Dermis microvascular lymphatic vessel endothelial cell (primary cell): Measurements from ENCODE around the gene JUP. TPM values are rescaled to one million over a fixed set of nuclear protein-coding genes. Genes with fewer than 3 reads are reported as not detected.

Experiments
- DNase-seq, 2 donors: peaks; one replicate each; pipeline versions ENCODE4 v3.0.0 to v3.0.0-alpha.2; 2010; ENCODE audit warnings: low read depth in 2 of 2
- total RNA-seq: library from RNA; depleted of rRNA; stranded (reverse); fragments of >200 nt; gene quantifications from 2 replicates; pipeline ENCODE4 v1.2.1, GENCODE V29; 2014

Gene JUP
- total RNA-seq, 1 donor from 2014 or later, result 207 TPM

DNA sequence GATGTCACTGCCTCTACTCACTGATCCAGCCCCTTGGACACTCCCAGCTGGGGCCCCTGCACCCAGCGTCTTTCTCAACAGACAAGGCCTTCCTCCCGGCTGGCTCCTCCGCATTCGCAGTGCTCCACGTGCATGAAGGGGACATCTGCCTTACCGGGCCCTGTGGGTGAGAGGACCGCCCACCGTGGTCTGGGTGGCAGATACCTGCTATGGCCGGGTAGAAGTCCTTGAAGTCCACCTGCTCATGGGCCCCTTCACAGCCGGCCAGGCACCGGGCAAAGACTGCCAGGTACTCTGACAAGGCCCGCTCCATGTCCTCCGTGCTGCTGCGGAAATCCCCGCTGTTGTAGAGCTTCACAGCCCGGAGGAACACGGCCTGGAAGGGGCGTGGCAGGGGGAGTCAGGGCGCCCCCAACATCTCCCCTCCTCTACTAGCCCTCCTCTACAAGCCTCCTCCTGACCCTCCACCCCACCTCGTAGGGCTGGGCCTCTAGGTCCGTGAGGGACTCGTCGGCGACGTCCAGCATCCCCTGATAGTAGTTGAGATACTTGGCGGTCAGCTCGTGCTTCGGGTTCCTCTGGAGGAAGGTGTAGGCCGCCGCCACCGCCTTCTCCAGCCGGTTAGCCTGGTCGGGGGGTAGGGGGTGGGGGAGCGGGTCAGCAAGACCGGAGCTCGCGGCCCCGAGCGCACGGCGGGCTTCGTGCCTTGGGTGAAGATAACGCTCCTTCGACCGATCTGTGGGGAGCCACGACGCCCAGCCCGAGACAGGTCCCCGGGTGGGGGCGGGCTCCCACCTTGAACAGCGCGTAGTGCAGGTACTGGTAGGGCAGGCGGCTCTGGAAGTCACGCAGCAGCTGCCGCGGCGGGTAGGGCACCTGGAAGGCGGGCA lies 24.4 kb upstream of the JUP start:
- DNase-seq, result no peak

DNA sequence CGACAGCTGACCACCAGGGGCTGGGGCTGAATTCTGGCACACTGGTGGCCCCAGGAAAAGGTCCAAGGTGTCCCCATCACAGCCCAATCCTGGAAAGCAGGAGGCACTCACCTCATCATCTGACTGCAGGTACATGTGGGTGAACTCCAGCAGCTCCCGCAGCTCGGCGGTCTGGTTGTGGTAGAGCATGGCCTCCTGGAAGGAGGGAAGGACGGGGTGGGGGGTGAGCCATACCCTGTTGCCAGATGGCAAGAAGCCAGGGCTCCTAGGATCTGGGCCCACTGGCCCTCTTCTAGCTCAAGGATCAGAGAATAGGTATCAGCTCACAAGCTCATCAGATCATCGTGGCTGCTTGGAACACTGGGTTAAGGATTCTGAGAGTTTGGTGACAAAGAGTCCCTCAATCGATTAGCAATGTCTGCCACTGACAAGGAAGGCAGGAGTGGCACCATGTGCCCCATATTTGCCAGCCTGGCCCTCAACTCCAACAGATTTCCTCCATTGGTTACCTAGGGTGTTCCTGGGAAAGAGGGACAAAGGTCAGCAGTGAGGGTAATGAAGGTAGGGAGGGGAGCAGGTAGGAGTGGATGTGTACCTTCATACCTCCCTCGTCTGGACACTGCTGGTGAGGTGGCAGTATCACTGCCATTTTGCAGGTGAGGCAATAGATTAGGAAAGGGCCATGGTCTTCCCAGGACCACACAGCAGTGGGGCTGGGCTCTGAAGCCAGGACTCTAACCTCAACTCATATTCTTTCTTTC lies 20.4 kb upstream of the JUP start:
- DNase-seq, result no peak

DNA sequence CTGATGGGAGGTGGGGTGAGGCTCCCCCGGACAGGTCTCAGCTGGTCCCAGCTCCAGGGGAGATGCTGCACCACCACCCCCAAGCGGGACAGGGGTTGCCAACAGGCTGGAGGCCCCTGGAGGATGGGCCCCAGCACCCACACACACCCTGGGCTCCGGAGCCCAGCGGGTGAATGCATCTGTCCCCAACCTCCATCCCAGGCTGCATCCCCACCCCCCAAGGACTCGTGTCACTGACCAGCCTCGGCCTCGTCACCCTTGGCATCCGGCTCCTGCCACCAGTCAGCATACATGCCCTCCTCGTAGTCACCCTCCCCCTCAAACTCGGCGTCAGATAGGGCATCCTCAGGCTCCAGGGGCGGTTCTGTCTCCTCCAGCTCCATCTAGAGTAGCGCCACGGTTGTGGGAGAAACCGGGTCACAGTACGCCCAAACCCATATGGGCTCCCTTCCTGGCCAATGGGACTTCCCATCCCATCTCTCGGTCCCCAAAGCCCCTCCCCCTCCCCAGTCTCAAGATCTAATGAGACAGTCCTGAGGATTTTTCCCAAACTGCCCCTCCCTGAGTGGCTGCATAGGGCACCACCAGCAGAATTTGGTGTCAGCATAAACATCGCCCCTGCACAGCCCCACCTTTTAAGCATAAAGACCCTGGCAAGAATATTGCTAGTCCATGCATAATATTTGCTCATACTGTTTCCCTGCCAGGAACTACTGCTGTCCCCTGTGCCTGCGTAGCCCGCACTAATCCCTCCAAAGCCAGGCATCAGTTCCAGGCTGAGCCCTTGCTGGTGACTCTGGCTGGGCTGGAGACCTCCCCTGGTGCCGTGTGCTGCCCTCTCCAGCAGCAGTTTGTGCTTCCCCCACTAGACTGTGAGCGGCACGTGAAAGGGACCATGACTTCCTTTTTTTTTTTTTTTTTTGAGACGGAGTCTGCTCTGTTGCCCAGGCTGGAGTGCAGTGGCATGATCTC lies 16.8 kb upstream of the JUP start:
- no peak for DNase-seq

DNA sequence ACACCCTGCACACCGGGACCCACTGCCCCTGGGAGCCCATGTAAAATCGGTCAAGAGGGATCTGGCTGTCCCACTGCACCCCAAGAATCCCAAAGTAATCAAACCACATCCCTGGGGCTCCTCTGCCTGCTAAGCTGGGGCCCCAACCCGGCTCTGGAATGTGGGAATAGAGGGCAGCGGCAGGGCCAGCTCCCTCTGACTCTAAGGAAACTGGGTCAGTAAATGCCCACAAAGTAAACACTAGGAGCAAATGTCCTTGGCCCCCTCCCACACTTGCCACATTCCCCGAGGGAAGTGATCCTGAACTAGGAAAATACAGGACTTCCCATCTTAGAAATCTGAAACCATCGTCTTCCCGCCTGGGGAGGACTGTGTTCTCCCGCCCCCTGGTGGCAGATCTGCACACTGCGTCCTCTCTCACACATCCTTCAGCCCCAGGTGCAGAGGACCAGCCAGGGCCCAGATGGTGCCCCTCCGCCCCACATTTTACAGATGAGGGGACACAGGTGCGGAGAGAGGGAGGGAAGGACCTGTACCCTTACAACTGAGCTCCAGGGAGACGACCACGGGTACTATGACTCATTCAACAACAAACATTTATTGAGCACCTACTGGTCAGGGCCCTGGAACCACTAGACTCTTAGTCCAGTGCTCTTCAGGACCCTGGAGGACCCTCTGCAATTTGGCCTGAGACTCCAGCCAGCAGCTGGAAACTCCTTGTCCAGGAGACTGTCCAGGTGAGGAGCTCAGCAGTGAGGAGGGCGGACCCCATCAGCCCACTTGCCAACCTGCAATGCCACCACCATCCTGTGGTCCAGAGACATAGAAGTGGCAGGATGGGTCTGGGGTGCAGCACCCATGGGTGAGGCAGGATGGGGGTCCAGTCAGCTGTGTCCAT lies 15.1 kb upstream of the JUP start:
- DNase-seq, result peak in 1 of 2 donors; percentile 77

DNA sequence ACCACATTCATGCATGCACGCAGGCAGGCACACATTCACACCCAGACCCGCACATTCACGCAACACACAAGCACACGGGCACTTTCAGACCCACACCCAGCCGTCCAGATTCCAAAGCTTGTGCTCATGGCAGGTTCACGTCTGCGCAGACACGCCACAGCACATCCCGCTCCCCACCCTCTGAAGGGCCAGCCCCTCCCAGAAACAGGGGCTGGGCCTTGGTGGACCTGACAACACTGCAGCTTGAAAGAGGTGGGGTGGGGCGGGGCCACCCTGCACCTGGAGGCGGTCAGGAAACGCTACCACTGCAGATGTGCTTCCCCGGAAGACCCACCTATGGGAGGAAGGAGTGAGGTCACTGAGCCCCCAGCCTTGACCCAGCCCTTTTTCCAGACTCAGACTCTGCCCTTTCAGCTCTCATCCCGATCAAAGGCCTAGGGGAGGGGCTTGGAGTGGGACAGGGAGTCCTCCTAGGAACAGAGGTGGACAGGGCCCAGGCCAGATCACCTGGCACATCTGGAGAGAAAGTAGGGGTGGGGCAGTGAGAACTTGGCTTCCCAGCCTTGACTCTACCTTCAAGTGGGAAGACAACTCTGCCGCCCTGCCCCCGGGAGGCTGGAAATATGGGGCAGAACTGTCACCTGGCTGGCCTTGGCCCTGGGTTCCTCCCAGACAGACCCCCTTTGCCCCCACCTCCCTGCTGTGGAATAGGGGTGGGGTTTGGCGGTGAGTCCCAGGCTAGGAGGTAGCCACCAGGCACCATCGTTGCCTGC lies 14.3 kb upstream of the JUP start:
- peak in 1 of 2 donors; percentile 41 for DNase-seq

DNA sequence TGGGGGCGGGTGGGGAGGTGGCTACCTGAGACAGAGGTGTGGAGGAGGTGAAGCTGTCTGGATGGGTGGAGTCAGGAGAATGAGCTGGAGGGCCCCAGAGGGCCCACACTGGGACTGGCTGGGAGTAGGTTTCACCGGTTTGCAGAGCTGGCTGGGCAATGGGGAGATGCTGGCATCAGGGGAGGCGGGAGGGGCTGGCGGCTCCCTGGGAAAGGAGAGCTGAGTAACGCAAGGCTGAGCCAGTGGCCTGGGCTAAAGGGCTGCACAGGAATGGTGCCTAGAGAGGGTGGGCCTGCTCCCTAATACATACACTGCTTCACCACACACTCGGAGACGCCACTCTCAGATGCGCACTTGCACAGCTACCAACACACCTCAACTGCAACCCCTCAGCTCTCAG lies 12.9 kb upstream of the JUP start:
- no peak for DNase-seq

DNA sequence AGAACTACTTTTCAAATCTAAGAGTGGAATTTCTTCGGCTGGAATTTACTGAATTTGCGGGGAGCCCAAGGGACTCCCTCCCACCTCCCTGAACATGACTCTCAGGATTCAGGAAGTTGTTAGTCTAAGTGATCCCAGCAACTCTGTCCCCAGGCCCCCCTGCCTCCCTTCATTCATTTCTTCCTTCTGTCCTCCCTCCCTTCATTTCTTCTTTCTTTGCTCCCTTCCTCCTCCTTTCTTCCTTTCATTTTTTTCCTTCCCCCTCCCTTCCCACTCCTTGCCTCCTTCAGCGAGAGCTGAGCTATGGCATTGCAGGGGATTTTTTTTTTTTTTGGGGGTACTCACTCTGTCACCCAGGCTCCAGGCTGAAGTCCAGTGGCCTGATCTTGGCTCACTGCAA lies 10.9 kb upstream of the JUP start:
- no peak for DNase-seq

DNA sequence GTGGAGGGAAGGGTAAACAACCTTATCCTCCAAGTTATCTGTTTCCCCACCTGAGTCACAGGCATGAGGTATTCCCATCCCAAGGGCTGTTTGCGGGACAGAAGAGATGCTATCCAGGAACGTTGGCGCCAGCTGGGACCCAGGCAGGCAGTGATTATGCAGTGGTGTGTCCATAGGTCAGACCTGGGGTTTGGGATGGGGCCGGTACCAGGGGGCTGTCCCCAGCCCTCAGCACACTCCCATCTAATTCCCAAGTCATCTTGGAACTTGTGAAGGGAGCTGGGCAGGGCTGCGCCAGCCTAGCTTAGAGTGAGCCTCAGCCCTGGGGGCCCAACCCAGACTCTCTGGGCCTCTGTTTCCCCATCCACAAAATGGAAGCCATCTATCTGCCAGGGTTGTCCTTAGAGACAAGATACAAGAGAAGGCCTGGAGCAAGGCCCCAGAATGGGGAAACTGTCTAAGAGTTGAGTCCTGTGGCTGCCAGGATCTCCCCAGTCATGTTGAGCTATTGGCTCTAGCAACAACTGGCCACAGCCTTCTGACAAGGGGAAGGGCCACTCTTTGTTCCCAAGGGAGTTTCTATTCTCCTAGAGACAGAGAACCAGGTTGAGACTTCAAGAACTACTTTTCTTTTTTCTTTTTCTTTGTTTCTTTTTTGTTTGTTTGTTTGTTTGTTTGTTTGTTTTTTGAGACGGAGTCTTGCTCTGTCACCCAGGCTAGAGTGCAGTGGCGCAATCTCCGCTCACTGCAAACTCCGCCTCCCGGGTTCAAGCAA lies 9.8 kb upstream of the JUP start:
- no peak for DNase-seq

DNA sequence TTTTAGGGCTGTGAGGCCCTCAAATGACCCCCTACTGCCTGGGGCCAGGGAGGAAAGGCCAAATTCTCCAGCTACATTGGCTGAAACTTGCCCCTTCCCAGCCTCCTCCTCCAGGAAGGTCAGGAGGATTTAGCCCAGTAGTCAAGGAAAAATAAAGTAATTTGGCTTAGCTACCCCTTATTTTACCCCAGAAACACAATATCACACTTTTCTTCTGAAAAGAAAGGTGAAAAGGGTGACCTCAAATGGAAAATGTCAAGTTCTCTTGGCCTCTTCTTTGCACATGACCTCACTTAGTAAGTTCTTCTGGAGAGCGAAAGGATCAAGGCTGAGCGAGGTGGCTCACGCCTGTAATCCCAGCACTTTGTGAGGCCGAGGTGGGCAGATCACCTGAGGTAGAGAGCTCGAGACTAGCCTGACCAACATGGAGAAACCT lies 8.0 kb upstream of the JUP start:
- DNase-seq, result no peak

DNA sequence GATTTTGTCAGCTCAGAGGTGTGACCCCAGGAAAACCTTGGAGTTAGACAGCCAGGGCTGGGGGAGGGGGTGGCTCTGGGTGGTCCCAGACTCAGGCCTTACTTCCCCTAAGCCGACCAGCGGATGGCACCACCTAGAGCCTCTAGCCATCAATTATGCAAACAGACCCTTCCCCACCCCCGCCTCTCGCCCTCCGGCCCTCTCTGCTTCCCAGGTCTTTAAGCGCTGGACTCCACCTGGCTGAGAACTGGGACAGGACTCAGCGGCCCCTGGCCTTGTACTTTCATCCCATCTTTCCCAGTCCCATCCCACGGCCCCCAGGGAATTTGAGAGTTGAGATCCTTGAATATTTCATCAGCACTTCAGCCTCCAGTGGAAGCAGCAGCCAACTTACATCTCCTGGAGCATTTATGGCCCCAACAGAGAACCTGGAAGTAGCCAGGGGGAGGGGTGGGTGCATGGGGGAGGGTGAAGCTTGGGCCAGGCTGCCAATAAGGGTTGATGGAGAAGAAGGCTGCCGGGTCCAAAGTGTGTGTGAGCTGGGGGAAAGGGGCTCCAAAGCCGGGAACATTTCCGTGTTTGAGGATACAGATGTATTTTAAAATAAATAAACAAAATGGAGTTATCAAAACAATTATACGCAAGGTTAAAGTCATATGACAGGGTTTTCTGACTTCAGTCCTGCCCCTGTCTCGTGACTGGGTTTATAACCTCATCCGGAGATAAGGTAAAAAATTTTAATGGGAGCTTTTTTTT lies 7.5 kb upstream of the JUP start:
- DNase-seq, result peak in 1 of 2 donors; percentile 67

DNA sequence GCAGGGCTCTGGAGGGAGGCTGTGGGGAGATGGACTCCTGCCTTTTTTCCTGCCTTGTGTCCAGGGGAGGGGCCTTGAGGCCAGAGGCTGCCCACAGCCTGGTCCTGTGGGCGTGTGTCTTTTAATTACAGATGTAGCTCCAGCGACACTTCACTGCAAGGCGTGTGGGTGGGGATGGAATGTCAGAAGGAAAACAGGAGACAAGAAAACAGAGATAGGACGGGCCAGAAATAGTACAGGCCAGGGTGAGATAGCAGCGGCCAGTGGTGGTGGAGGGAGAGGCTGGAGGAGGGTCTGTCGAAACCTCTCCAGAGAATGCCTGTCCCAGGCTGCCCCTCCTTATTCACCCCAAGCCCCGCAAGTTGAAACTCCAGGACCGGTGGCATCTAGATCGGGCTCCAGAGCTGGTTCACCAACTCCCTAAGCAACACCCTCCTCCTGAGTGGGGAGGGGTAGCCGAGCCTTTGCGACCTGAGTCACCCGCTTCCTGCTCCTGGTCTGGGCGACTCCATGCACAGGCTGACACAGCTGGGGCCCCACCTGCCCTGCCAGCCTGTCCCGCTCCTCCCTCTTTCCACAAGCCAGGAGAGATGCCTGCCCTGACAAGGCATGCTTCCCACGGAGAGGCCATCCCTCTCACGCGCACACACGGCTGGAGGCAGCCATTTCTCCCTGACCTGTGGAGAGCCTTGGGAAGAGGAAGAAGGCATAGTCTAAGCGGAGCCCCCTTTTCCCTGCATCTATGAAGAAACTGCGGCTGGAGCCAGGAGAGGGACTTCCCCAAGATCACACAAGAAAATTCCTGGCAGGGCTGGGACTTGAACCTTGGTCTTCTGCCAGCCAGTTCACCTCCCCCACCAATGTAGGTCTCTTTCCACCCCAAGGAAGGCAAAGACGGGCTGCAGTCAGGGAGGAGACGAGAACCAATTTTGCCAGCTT lies 6.6 kb upstream of the JUP start:
- DNase-seq, result peak in 1 of 2 donors; percentile 81

DNA sequence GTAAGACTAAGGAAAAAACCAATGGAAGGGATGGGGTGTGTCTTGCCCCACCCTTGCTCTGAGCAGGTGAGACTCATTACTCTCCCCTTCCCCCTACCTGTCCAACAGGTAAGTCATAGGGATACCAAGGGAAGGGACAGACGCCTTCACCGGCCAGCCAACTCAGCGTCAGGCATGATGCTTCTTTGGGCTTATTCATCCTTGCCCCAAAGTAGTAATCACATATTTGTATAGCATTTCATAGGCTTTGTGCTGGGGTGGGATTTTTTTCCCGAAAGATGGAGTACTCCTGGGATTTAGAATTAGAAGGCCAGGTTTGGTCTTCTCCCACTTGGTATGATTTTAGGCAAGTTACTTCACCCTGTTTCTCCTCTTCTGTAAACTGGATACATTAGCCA lies 509 bp upstream of the JUP start:
- no peak for DNase-seq

DNA sequence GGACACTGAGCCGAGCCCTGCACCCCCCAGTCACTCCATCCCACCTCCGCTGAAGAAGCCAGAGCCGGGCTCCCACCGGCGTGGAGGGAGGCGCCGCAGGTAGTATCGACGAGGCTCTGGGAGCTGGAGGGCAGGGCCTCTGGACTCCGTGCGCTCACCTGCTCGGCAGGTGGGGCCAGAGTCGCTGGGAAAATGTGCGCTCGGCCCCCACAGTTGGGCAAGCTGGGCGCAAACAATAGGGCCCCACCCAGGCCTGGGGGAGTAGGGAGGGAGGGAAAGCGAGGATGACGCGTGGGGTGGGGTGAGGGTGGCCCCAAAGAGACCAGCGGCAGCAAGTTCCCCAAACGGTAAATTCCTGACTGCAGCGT lies 668 bp downstream of the JUP start:
- peak in 1 of 2 donors; percentile 32 for DNase-seq

DNA sequence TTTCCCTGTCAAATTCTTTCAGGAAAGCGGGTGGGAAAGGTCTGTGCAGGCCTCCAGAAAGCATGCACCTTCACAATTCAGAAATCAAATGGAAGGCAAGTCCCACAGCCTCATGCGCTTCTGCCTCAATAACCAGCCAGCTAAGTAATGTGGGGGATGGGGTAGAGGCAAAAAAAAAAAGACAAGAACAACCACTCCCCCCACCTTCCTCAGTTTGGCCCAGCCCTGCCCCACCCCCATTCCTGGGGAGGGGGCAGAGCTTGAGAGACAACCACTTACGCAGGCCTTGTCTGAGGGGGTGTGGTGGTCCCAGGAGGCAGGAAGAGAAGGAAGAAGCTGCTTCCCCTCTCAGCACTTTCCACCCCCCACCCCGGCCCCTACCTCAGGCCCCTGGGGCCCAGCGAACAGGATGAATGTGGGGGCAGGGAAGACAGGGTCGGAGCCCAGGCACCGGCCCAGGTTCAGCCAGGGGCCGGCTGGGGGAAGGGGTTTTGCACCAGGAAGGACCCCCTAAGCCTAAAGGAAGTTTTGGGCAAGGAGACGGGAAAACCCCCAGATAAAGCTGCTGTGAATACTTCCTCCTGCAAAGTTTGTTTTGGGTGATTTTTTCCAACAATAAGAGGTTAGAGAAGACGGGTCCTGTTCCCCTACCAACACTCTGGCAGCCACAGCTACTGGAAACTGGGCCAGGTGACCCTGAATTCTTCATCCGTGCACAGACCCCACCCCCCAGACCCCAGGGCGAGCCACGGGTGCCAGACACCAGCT lies 1.2 kb downstream of the JUP start:
- DNase-seq, result peak; percentile 62 to 67

DNA sequence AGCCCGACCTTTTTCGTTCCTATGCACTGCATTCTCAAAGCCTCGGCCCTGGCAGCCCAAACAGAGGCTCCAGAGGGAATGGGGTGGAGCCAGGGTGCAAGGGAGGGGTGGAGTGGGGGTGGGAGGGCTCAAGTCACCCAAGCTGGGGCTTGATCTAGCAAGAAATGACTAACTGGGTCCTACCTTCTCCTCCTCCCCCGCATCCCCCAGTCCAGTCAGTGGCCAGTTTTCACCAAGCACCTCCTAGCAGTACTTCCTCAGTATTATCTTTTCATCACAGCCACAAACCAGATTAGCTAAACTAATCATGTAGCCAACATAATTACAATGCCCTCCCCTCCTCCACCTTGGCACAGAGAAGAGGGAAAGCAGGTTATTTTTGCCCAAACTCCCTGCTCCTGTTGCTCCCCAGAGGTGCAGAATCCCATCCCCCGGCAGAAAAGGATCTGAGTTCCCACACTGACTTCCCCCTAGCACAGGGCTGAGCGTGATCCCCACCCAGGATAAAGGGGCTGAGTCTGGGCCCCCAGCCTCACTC lies 2.2 kb downstream of the JUP start:
- DNase-seq, result peak in 1 of 2 donors; percentile 36

DNA sequence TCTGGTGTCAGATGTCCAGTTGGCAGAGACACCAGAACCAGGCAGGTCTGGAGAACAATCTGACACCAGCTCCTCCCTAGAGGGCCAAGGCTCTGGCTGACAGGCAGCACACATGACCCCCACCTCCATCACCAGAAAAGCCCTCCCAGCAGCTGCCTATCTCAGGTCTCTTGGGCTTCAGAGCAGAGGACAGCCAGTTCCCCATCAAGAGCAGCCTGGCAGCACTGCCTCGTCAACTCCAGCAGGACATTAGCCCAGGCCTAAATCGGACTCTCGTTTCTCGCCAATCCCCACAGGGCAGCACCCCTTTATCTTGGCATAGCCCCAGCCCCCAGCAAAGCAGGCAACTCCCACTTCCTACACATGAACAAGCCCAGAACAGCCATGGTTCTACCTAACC lies 4.4 kb downstream of the JUP start:
- no peak for DNase-seq
